ENCODE data around the gene UBE2D4.
"Not testable (repeated sequence)": the region's sequence is repeated elsewhere in the genome, so short reads cannot be mapped to it uniquely, and the experiment has no call there.

Gene UBE2D4

GRCh38 chr7:43987476-43987875 lies 61.2 kb downstream of the UBE2D4 start:
- not testable (repeated sequence) for H3K4me3 ChIP-seq (ENCODE audit: extremely low read depth, insufficient read depth, low read length, poor library complexity, severe bottlenecking); H3K27ac ChIP-seq (ENCODE audit: low read depth, low read length, severe bottlenecking); H3K9me3 ChIP-seq (ENCODE audit: control insufficient read depth, low read length); H3K36me3 ChIP-seq (ENCODE audit: control insufficient read depth, insufficient read depth, low read length); H3K4me1 ChIP-seq (ENCODE audit: control insufficient read depth, insufficient read depth, low read length, poor library complexity, severe bottlenecking)
- no CpG with 5 or more reads among the region's 9 CpGs for WGBS, 2 experiments (ENCODE audit: insufficient coverage in 2 of 2)

- not testable (repeated sequence) for H3K9me3 ChIP-seq (ENCODE audit: control insufficient read depth, low read length); H3K27ac ChIP-seq (ENCODE audit: low read depth, low read length, severe bottlenecking); H3K36me3 ChIP-seq (ENCODE audit: control insufficient read depth, insufficient read depth, low read length); H3K4me3 ChIP-seq (ENCODE audit: extremely low read depth, insufficient read depth, low read length, poor library complexity, severe bottlenecking); H3K4me1 ChIP-seq (ENCODE audit: control insufficient read depth, insufficient read depth, low read length, poor library complexity, severe bottlenecking)
- 80 to 99% methylated on average over 1 to 5 of the region's 12 CpGs for WGBS, 2 experiments (ENCODE audit: insufficient coverage in 2 of 2)
Measured at GRCh38 chr7:43990011-43990585, 63.9 kb downstream of the UBE2D4 start.

- not testable (repeated sequence) for H3K4me3 ChIP-seq (ENCODE audit: extremely low read depth, insufficient read depth, low read length, poor library complexity, severe bottlenecking); H3K36me3 ChIP-seq (ENCODE audit: control insufficient read depth, insufficient read depth, low read length); H3K9me3 ChIP-seq (ENCODE audit: control insufficient read depth, low read length); H3K4me1 ChIP-seq (ENCODE audit: control insufficient read depth, insufficient read depth, low read length, poor library complexity, severe bottlenecking); H3K27ac ChIP-seq (ENCODE audit: low read depth, low read length, severe bottlenecking)
- WGBS, 2 experiments (ENCODE audit: insufficient coverage in 2 of 2) = no CpG with 5 or more reads among the region's 1 CpG
Measured at GRCh38 chr7:43990829-43991228, 64.6 kb downstream of the UBE2D4 start.

GRCh38 chr7:43992896-43993295 lies 66.7 kb downstream of the UBE2D4 start:
- not testable (repeated sequence) for H3K36me3 ChIP-seq (ENCODE audit: control insufficient read depth, insufficient read depth, low read length); H3K4me1 ChIP-seq (ENCODE audit: control insufficient read depth, insufficient read depth, low read length, poor library complexity, severe bottlenecking); H3K9me3 ChIP-seq (ENCODE audit: control insufficient read depth, low read length); H3K4me3 ChIP-seq (ENCODE audit: extremely low read depth, insufficient read depth, low read length, poor library complexity, severe bottlenecking); H3K27ac ChIP-seq (ENCODE audit: low read depth, low read length, severe bottlenecking)
- WGBS, 2 experiments (ENCODE audit: insufficient coverage in 2 of 2) = 100% methylated on average over 1 of the region's 7 CpGs

- not testable (repeated sequence) for H3K27ac ChIP-seq (ENCODE audit: low read depth, low read length, severe bottlenecking); H3K4me1 ChIP-seq (ENCODE audit: control insufficient read depth, insufficient read depth, low read length, poor library complexity, severe bottlenecking); H3K9me3 ChIP-seq (ENCODE audit: control insufficient read depth, low read length); H3K4me3 ChIP-seq (ENCODE audit: extremely low read depth, insufficient read depth, low read length, poor library complexity, severe bottlenecking); H3K36me3 ChIP-seq (ENCODE audit: control insufficient read depth, insufficient read depth, low read length)
- WGBS, 2 experiments (ENCODE audit: insufficient coverage in 2 of 2) = 100% methylated on average over 1 of the region's 6 CpGs
Measured at GRCh38 chr7:43994681-43995080, 68.4 kb downstream of the UBE2D4 start.

GRCh38 chr7:43997532-43997931 lies 71.3 kb downstream of the UBE2D4 start, which contains the start of gene SPDYE1:
Gene SPDYE1, plus strand, starts transcription at chr7:43997897. Its CDS starts 2,053 bp downstream, at chr7:43999950.
- not testable (repeated sequence) for H3K36me3 ChIP-seq (ENCODE audit: control insufficient read depth, insufficient read depth, low read length); H3K27ac ChIP-seq (ENCODE audit: low read depth, low read length, severe bottlenecking); H3K9me3 ChIP-seq (ENCODE audit: control insufficient read depth, low read length); H3K4me3 ChIP-seq (ENCODE audit: extremely low read depth, insufficient read depth, low read length, poor library complexity, severe bottlenecking); H3K4me1 ChIP-seq (ENCODE audit: control insufficient read depth, insufficient read depth, low read length, poor library complexity, severe bottlenecking)
- no CpG with 5 or more reads among the region's 3 CpGs for WGBS, 2 experiments (ENCODE audit: insufficient coverage in 2 of 2)
